SK-N-SH (cell line): ENCODE results near the gene ADAMTS13. TPM values are rescaled to one million over a fixed set of nuclear protein-coding genes. Genes with fewer than 3 reads are reported as not detected.

Experiments
- CTCF ChIA-PET: fragments of 300-600, 350-600 bp; formaldehyde crosslinking; extraction: SDS; loops from one replicate; lab custom pipeline; 2021; lab: Yijun Ruan, JAX
- POLR2A ChIA-PET: fragments of 350-600 bp; sonication (Branson Sonifier 250); formaldehyde crosslinking; extraction: SDS; loops from one replicate; lab custom pipeline; 2020; ENCODE audit warnings: antibody characterized with exemption, inconsistent platforms; lab: Yijun Ruan, JAX
- DNase-seq: peaks from one replicate; pipeline ENCODE4 v3.0.0; 2012
- H2AFZ ChIP-seq: fragments of 200-600 bp; sonication (generic); 2 replicates; pipeline ENCODE4 v1.8.1; 2016; ENCODE audit warnings: antibody characterized with exemption, mild to moderate bottlenecking, low read depth
- H3F3A ChIP-seq: fragments of 200-600 bp; sonication (generic); replicated peaks from 2 replicates; pipeline ENCODE3; 2016; ENCODE audit warnings: antibody characterized with exemption, mild to moderate bottlenecking; ENCODE audit not compliant: insufficient read depth
- H3K27ac ChIP-seq, 2 experiments: fragments of 200-500 bp in 1 of 2; fragments of 200-600 bp in 1 of 2; sonication (Bioruptor generic) in 1 of 2; sonication (generic), shearing (Covaris generic) in 1 of 2; 2 replicates each; pipeline versions ENCODE4 v1.5.1 to v1.6.1; 2014 to 2016; ENCODE audit warnings: low read depth in 2 of 2, inconsistent platforms in 1 of 2, low read length in 1 of 2, mild to moderate bottlenecking in 1 of 2, mixed read lengths in 1 of 2
- H3K27me3 ChIP-seq: fragments of 200-600 bp; sonication (generic), shearing (Covaris generic); 2 replicates; pipeline ENCODE4 v1.6.1; 2016; ENCODE audit warnings: mixed run types; ENCODE audit not compliant: insufficient read depth
- H3K36me3 ChIP-seq, 2 experiments: fragments of 200-500 bp in 1 of 2; fragments of 200-600 bp in 1 of 2; sonication (Bioruptor generic) in 1 of 2; sonication (generic) in 1 of 2; replicated peaks in 1 of 2; 2 replicates each; pipeline versions ENCODE3 to v1.5.1; 2014 to 2016; ENCODE audit warnings: low read length in 1 of 2, mild to moderate bottlenecking in 1 of 2; ENCODE audit not compliant: insufficient read depth in 2 of 2, control insufficient read depth in 1 of 2
- H3K4me1 ChIP-seq, 2 experiments: fragments of 200-500 bp in 1 of 2; fragments of 200-600 bp in 1 of 2; sonication (Bioruptor generic) in 1 of 2; sonication (generic), shearing (Covaris generic) in 1 of 2; 2 replicates each; pipeline versions ENCODE4 v1.5.1 to v1.6.1; 2014 to 2016; ENCODE audit warnings: low read depth in 1 of 2, low read length in 1 of 2, mixed run types in 1 of 2; ENCODE audit not compliant: insufficient read depth in 2 of 2, control insufficient read depth in 1 of 2
- H3K4me2 ChIP-seq: fragments of 200-600 bp; sonication (generic), shearing (Covaris generic); 2 replicates; pipeline ENCODE4 v1.6.1; 2017; ENCODE audit warnings: mixed run types
- H3K4me3 ChIP-seq, 2 experiments: fragments of 200-500 bp in 1 of 2; fragments of 200-600 bp in 1 of 2; sonication (Bioruptor generic) in 1 of 2; sonication (generic), shearing (Covaris generic) in 1 of 2; 2 replicates each; pipeline versions ENCODE4 v1.5.1 to v1.8.1; 2014 to 2016; ENCODE audit warnings: low read depth in 2 of 2, inconsistent platforms in 1 of 2, low read length in 1 of 2, mild to moderate bottlenecking in 1 of 2, mixed read lengths in 1 of 2, moderate library complexity in 1 of 2
- H3K79me2 ChIP-seq: fragments of 200-600 bp; sonication (generic); 2 replicates; pipeline ENCODE4 v1.8.1; 2017; ENCODE audit warnings: mild to moderate bottlenecking; ENCODE audit not compliant: insufficient read depth
- H3K9ac ChIP-seq: fragments of 200-600 bp; sonication (generic); 2 replicates; pipeline ENCODE4 v1.6.1; 2017; ENCODE audit warnings: mixed run types
- H3K9me2 ChIP-seq: fragments of 200-600 bp; sonication (generic); 2 replicates; pipeline ENCODE4 v1.6.1; 2017; ENCODE audit warnings: mixed run types
- H3K9me3 ChIP-seq: fragments of 200-600 bp; sonication (generic); 2 replicates; pipeline ENCODE4 v1.6.1; 2017; ENCODE audit warnings: mixed run types, mild to moderate bottlenecking, moderate library complexity
- H4K20me1 ChIP-seq: fragments of 200-600 bp; sonication (generic); 2 replicates; pipeline ENCODE4 v1.6.1; 2017; ENCODE audit warnings: mild to moderate bottlenecking, mixed run types; ENCODE audit not compliant: insufficient read depth
- EZH2phosphoT487 ChIP-seq: fragments of 200-600 bp; sonication (generic); IDR thresholded peaks from 2 replicates; pipeline ENCODE4 v1.6.1; 2017; ENCODE audit warnings: low read depth, mixed run types, mild to moderate bottlenecking, antibody characterized with exemption, moderate library complexity, borderline replicate concordance
- FOXJ3 ChIP-seq: sonication (generic); formaldehyde crosslinking; IDR thresholded peaks from 2 replicates; pipeline ENCODE4 v1.5.1; 2020; ENCODE audit warnings: mild to moderate bottlenecking, missing genetic modification reagents
- GATA2 ChIP-seq: sonication (generic); formaldehyde crosslinking; IDR thresholded peaks from 2 replicates; pipeline ENCODE4 v1.5.0; 2020; ENCODE audit warnings: mild to moderate bottlenecking, missing genetic modification reagents
- MEF2A ChIP-seq: IDR thresholded peaks from 2 replicates; pipeline ENCODE4 v1.4.0; 2012; ENCODE audit warnings: low read depth, borderline replicate concordance
- NFIC ChIP-seq: IDR thresholded peaks from 2 replicates; pipeline ENCODE4 v1.4.0; 2012; ENCODE audit warnings: borderline replicate concordance
- RFX5 ChIP-seq: IDR thresholded peaks from 2 replicates; pipeline ENCODE4 v1.6.1; 2012; ENCODE audit warnings: mild to moderate bottlenecking, improper control_type of control experiment, low read length
- SIN3A ChIP-seq: IDR thresholded peaks from 2 replicates; pipeline ENCODE4 v1.6.1; 2012; ENCODE audit warnings: low read depth, mild to moderate bottlenecking, low read length, moderate library complexity, borderline replicate concordance
- TEAD4 ChIP-seq: IDR thresholded peaks from 2 replicates; pipeline ENCODE4 v1.4.0; 2012; ENCODE audit warnings: mild to moderate bottlenecking, borderline replicate concordance; ENCODE audit not compliant: insufficient read depth
- WGBS: methylation state at CpG from one replicate; pipeline ENCODE4 v1.1.6; 2017; ENCODE audit warnings: low lambda C conversion rate; 5-methylcytosine and 5-hydroxymethylcytosine counted together
- polyA plus RNA-seq, 3 experiments: library from polyadenylated mRNA; depleted of rRNA; stranded (reverse); fragments of >200 nt; gene quantifications; 2 replicates each; pipeline ENCODE4 v1.2.3, GENCODE V29; 2012
- TF ChIP-seq, protein P1 (sequence below): IDR thresholded peaks from 2 replicates; pipeline ENCODE4 v1.6.1; 2012; ENCODE audit warnings: mild to moderate bottlenecking, low read depth, low read length, moderate library complexity
- TF ChIP-seq, protein P2 (sequence below): IDR thresholded peaks from 2 replicates; pipeline ENCODE4 v1.4.0; 2012; ENCODE audit warnings: low read depth
- TF ChIP-seq, protein P3 (sequence below): IDR thresholded peaks from 2 replicates; pipeline ENCODE4 v1.4.0; 2012; ENCODE audit warnings: low read depth, borderline replicate concordance

ADAMTS13 gene
- polyA plus RNA-seq, 1 of the 3 experiments (the other 2 are of a cell fraction): 10.6 TPM

DNA sequence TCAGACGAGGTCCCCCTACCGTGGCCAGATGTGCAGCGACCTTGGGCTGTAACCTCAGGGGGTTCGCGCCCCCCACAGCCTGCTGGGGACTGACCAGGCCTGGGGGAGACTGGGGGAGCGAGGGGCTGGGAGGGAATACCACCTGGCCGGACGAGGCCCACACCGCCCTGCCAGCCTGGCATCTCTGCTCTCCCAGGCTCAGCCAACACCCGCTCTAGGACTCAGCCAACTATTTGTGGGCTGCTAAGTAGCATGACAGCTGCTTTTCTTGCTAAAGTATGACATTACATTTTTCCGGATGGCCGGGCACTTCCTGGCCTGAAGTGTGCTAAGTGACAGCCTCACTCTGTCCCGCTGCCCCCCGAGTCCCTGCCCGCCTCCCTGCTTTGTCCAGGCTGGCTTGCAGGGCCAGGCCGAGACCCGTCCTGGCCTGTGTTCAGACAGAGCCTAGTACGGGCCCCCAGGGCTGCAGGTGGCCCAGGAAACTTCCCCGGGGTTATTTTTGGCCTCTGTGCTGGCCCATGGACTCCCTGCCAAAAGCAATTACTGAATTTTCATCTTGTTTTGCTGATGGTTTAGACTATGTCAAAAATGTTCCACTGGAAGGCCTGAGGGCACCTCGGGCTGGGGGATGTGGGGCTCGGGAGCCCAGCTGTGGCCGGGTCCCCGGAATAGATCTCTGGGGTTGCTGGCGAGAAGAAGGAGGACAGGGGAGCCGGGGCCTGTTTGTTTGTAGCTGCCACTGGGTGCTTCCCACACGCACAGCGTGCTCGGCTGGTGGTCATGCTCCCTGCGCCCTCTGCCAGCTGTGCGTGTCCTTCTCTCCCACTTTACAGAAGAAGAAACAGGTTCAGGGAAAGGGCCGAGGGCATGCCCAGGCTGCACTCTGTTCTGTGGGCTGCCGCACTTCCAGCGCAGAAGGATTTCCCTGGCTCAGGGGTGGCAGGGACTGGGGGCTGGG lies 70.2 kb downstream of the ADAMTS13 start (continued):
- TF ChIP-seq TEAD4 (no peak), MEF2A (no peak), EZH2phosphoT487 (no peak), NFIC (no peak), RFX5 (no peak), FOXJ3 (CRISPR knock-in tag) (no peak)
- TF ChIP-seq, protein P1, sequence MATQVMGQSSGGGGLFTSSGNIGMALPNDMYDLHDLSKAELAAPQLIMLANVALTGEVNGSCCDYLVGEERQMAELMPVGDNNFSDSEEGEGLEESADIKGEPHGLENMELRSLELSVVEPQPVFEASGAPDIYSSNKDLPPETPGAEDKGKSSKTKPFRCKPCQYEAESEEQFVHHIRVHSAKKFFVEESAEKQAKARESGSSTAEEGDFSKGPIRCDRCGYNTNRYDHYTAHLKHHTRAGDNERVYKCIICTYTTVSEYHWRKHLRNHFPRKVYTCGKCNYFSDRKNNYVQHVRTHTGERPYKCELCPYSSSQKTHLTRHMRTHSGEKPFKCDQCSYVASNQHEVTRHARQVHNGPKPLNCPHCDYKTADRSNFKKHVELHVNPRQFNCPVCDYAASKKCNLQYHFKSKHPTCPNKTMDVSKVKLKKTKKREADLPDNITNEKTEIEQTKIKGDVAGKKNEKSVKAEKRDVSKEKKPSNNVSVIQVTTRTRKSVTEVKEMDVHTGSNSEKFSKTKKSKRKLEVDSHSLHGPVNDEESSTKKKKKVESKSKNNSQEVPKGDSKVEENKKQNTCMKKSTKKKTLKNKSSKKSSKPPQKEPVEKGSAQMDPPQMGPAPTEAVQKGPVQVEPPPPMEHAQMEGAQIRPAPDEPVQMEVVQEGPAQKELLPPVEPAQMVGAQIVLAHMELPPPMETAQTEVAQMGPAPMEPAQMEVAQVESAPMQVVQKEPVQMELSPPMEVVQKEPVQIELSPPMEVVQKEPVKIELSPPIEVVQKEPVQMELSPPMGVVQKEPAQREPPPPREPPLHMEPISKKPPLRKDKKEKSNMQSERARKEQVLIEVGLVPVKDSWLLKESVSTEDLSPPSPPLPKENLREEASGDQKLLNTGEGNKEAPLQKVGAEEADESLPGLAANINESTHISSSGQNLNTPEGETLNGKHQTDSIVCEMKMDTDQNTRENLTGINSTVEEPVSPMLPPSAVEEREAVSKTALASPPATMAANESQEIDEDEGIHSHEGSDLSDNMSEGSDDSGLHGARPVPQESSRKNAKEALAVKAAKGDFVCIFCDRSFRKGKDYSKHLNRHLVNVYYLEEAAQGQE: no peak
- TF ChIP-seq, protein P2, sequence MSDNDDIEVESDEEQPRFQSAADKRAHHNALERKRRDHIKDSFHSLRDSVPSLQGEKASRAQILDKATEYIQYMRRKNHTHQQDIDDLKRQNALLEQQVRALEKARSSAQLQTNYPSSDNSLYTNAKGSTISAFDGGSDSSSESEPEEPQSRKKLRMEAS: no peak

DNA sequence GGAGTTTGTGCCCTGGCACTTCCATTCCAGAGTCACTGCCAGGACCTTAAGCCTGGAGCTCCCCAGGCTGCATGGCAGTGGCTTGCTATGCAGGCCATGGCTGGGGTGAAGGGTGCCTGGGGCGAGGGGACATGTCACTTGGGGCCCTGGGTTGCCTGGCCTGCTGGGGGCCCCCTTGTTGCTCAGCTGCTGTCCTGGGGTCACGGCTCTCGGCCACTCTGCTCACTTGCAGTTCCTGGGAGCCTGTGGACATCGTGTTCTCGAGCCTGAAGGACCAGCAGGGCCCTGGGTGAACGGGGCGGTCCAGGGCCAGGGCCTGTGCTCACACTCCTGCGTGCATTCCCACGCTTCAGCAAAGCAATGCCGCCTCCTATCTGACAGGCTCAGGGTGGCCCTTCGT lies 71.3 kb downstream of the ADAMTS13 start:
- ChIA-PET CTCF (interaction anchor here (0.9 to 1.4 kb wide), 2 partner anchors 10 to 12 kb away, joined by 3 to 4 read pairs; no protein-coding TSS in a partner anchor), POLR2A (no interaction called here)
- Histone ChIP-seq H3K9me2 (no peaks in the 10 kb centered on the region), H3K4me1 (peaks cover 0 to 36% of the 10 kb centered on the region in 2 experiments; a peak in 1 of 4 replicates), H3K9ac (no peak overlapping the region), H3K36me3 (no peaks in the 10 kb centered on the region), H2AFZ (no peak overlapping the region), H3K4me2 (no peak overlapping the region), H3K27me3 (no peaks in the 10 kb centered on the region), H3K9me3 (no peaks in the 10 kb centered on the region), H3F3A (no peaks in the 10 kb centered on the region), H3K79me2 (no peaks in the 10 kb centered on the region), H4K20me1 (no peaks in the 10 kb centered on the region), H3K4me3 (no peak overlapping the region), H3K27ac (peak overlapping the region in 1 of 2 experiments; percentile 67; a peak in 1 of 4 replicates)
- no CpG with 5 or more reads among the region's 11 CpGs for WGBS
- TF ChIP-seq NFIC: no peak
- no peak for TF ChIP-seq GATA2 (CRISPR knock-in tag)
- no peak for TF ChIP-seq TEAD4
- no peak for TF ChIP-seq SIN3A
- TF ChIP-seq, protein P1: no peak
- TF ChIP-seq, protein P2: no peak
- TF ChIP-seq, protein P3, sequence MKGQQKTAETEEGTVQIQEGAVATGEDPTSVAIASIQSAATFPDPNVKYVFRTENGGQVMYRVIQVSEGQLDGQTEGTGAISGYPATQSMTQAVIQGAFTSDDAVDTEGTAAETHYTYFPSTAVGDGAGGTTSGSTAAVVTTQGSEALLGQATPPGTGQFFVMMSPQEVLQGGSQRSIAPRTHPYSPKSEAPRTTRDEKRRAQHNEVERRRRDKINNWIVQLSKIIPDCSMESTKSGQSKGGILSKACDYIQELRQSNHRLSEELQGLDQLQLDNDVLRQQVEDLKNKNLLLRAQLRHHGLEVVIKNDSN: no peak
- no peak for DNase-seq
